ENCODE data around the gene MAEA. TPM values are rescaled to one million over a fixed set of nuclear protein-coding genes. Genes with fewer than 3 reads are reported as not detected.
"Not testable (repeated sequence)": the region's sequence is repeated elsewhere in the genome, so short reads cannot be mapped to it uniquely, and the experiment has no call there.

MAEA gene
- polyA plus RNA-seq, 4 donors: 60.1 to 79.2 (median 65.7) TPM

DNA sequence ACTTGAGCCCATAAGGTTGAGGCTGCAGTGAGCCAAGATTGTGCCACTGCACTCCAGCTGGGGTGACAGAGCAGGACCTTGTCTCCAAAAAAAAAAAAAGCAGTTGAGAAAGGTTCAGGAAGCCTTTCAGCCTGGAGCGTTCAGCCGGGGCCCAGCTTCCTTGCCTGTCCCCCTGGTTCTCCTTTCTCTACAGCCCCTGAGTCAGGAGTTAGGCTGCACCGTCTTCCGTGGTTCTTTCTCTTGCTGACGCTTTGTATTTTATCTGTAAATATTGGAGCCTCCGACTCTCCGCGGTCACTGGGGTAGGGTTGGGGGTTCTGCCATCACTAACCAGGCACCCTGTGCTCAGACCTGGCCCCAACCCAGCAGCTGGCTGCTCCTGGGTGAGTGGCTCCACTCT, 43.6 kb downstream of the MAEA start:
- DNase-seq (ENCODE audit: low read depth in 4 of 4, low spot score in 3 of 4): no peak

DNA sequence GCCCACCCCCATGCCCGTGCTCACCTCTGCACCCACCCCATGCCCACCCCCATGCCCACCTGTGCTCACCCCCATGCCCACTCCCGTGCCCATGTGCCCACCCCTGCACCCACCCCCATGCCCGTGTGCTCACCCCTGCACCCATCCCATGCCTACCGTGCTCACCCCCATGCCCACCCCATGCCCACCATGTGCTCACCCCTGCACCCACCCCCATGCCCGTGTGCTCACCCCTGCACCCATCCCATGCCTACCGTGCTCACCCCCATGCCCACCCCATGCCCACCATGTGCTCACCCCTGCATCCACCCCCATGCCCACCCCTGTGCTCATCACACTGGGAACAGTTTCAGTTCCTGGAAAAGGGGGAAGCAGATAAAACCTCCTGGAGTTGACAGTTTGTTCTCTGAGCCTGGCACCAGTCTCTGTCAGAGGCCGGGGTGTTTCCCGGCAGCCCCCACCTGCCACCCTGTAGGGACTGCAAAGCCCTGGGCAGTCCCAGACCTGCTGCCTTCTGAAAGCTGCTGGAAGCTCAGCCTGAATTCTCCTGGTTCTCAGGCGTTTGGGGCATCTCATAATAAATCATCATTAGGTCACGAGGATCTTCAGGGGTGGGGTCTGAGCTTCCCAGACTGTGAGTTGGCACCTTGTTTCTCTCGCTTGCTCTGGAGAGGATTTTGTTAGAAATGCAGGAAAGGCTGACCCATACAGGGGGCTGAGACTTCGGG, 44.3 kb downstream of the MAEA start:
- not testable (repeated sequence) for DNase-seq (ENCODE audit: low read depth in 4 of 4, low spot score in 3 of 4)

DNA sequence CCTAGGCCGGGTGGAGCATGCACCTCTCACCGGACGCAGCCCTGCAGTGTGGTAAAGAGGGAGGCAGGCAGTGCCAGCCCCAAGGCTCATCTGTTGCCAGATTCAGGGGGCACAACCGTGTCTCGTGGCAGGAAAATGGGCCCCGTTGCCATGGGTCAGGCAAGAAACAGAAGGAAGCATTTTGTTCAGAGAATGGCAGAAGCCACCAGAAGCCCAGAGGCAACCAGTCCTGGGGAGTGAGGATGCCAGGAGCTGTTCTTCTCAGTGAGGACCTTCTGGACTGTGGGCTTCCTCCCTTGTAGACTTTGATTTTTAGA, 44.8 kb downstream of the MAEA start:
- no peak for DNase-seq (ENCODE audit: low read depth in 4 of 4, low spot score in 3 of 4)

DNA sequence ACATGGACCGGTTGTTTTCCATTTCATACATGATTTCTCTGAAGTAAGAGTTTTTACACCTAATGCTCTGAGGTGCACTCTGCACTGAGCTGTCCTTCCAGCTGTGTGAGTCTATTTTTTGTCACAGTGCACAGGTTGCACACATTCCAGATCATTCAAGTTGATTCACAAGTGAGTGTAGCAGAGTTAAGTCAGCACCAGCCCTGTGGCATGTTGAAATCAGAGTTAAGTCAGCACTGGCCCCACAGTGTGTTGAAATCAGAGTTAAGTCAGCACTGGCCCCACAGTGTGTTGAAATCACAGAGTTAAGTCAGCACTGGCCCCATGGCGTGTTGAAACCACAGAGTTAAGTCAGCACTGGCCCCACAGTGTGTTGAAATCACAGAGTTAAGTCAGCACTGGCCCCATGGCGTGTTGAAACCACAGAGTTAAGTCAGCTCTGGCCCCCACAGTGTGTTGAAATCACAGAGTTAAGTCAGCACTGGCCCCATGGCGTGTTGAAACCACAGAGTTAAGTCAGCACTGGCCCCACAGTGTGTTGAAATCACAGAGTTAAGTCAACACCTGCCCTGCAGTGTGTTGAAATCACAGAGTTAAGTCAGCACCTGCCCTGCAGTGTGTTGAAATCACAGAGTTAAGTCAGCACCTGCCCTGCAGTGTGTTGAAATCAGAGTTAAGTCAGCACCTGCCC, 45.6 kb downstream of the MAEA start:
- not testable (repeated sequence) for DNase-seq (ENCODE audit: low read depth in 4 of 4, low spot score in 3 of 4)

DNA sequence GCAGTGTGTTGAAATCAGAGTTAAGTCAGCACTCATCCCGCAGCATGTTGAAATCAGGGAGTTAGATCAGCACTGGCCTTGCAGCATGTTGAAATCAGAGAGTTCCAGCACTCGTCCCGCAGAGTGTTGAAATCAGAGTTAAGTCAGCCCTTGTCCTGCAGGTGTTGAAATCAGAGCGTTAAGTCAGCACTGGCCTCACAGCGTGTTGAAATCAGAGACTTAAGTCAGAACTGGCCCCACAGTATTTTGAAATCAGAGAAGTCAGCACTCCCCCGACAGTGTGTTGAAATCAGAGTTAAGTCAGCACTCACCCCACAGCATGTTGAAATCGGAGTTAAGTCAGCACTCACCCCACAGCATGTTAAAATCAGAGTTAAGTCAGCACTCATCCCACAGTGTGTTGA, 46.4 kb downstream of the MAEA start:
- DNase-seq (ENCODE audit: low read depth in 4 of 4, low spot score in 3 of 4): no peak

DNA sequence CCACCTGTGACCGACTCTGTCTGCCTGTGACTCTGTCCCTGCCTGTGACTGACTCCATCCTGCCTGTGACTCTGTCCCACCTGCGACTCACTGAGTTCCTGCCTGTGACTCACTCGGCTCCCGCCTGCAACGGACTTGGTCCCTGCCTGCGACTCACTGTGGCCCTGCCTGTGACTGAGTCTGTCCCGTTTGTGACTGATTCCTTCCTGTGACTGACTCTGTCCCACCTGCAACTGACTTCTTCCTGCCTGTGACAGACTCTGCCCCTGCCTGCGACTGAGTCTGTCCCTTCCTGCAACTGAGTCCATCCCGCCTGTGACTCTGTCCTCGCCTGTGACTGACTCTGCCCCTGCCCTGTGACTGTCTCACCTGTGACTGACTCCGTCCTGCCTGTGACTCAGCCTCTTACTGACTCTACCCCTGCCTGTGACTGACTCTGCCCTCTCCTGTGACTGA, 47.7 kb downstream of the MAEA start:
- no peak for DNase-seq (ENCODE audit: low read depth in 4 of 4, low spot score in 3 of 4)

DNA sequence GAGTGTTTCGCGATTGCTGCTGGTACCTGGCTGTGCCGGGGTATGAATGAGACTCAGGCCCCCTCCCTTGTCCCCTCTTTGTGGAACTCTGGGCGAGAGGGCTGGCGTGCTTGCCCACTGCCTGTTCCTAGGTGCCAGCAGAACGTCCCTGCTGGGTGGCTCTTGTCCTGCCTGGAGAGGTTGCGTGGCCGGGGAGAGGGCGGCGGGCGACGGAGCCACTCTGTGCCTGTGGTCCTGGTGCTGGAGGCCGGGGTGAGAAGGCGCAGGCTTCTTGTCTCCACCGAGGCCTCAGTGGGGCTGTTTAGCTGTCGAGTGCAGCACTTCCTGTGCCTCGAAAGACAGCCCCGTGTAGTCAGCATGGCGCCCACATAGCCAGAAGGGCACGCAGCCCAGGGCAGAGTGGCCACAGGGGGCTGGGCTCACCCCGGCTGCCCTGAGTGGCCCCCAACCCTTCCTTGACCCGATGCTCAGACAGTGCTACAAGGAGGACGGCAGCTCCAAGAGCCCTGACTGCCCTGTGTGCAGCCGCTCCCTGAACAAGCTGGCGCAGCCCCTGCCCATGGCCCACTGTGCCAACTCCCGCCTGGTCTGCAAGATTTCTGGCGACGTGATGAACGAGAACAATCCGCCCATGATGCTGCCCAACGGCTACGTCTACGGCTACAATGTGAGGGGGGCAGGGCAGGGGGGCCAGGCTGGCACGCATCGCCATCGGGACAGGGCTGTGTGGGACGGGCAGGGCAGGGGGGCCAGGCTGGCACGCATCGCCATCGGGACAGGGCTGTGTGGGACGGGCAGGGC, 48.5 kb downstream of the MAEA start:
- no peak for DNase-seq (ENCODE audit: low read depth in 4 of 4, low spot score in 3 of 4)

DNA sequence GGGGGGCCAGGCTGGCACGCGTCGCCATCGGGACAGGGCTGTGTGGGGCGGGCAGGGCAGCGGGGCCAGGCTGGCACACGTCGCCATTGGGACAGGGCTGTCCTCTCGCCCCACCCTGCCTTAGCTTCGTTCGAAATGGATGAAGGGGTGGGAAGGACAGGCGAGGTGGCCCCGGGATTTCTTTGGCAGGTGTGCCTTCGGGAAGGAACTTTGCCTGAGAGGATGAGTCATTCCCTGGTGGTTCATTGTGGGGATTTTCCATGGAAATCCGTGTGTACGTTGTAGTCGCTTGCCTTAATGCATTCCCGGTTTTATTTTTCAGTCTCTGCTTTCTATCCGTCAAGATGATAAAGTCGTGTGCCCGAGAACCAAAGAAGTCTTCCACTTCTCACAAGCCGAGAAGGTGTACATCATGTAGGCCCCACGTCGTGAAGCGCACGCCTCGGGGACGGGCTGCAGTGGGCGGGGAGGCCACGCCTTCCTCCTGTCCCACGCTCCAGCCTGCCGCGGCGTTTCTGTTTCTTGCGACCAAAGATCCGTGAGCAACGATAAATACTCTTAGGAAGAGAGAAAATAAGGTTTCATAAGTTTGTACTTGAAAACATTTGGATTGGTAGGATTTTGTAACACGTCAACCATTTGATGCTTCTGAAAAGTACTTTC, 49.2 kb downstream of the MAEA start:
- DNase-seq (ENCODE audit: low read depth in 4 of 4, low spot score in 3 of 4): no peak

DNA sequence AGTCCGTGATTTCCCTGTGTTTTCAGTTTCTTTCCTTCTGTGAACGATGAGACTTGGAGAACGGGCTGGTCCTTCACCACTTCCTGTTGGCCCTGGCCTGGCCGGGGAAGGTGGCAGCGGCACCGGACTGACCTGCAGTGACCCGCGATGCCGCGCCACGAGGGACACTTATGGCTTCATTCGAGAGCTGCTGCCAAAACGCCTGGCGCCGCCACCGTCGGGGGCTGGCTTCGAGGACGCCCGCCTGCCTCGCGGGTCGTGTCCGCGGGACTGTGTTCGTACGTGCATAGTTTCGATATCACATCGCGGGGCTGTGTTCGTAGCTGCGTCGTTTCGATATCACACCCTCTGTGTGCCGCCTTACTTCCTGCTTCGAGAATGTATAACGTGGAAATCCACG, 49.8 kb downstream of the MAEA start:
- DNase-seq (ENCODE audit: low read depth in 4 of 4, low spot score in 3 of 4): no peak

DNA sequence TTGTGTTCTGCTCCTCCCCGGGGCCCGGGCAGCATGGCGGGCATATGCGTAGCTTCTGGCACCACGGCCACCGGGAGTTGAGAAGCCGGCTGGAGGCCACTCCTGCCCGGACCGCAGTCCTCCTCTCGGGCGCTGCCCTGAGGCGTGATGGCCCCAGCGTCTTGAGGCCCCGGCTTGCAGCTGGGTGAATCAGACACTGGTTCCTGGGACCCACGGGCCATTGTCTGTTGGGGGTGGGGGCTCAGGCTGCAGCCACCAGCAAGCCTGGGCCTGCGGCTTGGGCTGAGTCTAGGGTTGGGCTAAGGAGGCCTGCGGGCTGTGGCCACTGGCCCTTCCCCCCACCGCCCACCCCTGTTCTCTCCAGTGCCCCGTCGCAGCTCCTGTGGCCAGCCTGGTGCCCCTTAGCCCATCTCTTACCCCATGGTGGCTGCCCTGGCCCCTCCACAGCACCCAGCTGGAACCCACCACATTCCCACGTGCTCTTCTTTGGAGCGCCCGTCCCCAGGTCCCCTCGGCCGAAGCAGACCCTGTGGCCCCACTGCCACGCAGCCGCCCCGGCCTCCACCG, 50.6 kb downstream of the MAEA start:
- DNase-seq (ENCODE audit: low read depth in 4 of 4, low spot score in 3 of 4): no peak

DNA sequence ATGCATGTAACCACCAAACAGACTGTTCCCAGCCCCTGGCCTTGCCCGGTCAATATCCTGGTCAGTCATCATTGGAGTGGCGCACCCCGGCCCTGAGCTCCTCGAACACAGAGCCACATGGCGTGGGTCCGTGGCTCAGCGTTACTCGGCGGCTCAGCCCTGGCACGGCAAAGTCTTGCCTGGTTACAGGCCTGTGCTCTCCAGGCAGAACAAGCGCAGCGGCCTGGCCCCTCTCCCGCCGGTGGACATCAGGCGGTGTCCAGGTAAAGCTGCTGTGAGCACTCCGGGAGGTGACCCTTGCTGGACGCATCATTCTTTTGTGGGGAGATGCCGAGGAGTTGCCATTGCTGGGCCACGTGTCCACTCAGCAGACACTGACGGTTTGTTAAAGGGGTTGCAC, 51.2 kb downstream of the MAEA start:
- no peak for DNase-seq (ENCODE audit: low read depth in 4 of 4, low spot score in 3 of 4)

DNA sequence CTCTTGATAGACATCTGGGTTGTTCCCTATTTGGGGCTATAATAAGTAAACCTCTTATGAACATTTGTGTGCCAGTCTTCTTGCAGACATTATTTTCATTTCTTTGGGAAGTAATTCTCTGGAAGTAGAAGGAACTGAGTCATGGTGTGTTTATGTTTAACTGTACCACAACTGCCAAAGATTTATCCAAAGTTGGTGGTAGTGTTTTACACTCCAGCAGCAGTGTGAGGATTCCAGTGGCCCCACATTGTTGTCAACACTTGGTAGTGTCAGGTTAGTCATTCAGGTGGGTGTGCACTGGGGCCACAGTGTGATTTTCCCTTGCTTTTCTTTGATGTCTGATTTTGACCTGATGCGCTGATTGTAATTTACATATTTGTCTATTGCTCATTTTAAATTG, 52.3 kb downstream of the MAEA start:
- no peak for DNase-seq (ENCODE audit: low read depth in 4 of 4, low spot score in 3 of 4)

DNA sequence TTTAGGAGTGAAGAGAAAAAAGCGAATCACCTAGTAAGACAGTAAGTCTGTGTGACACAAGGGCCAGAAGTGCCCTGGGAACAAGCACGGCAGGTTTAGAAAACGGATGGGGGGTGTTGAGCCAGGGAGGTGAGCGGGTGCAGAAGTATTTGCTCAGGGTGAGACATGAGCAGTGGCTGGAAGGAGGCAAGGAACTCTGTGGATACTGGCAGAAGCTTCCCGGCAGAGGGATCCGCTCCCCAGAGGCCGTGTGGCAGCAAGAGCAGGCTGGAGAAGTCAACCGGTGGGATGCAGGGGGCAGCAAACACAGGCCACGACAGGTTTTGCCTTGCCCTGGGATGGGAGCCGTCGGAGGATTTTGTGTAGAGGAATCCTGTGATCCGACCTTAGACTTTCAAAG, 55.0 kb downstream of the MAEA start:
- no peak for DNase-seq (ENCODE audit: low read depth in 4 of 4, low spot score in 3 of 4)

DNA sequence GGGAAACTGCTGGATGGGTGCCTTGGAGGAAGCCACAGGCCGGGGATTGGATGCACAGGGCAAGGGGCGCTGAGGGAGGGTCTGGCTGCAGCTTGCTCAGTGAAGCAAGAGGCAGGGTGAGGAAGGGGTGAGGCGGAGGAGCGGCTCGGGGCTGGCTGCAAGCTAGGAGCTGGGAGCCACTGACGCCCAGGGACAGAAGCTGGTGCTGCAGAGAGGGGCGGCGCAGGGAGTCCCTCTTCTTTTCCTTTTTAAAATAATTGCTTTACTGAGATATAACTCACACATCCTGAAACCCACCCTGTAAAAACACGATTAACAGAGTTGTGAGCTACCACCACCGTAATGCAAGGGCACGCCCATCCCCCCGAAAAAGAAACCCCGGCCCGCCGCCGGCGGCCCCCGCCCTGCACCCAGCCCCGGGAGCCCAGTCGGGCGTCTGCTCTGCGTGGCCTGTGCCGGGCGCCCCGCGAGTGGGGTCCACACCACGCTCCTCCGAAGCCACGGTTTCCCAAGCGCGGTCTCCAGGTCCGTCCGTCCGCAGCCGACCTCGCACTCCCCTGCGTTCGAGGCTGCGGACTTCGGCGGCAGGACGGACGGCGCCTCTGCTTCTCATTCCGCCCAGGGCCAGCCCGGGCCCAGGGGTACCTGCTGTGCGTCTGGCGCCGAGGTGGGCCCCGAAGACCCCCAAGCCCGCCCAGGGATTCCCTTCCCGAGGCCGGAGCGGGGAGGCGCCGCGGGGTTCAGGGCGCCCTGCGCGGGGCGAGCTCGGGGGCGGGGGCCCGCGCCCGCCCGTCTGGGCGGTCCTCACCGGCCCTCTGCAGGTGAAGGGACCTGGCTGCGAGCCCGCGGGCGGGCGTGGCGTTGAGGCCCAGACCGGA, 56.5 kb downstream of the MAEA start:
- peak in 3 of 4 donors; percentile 52 to 71 (median 55) for DNase-seq (ENCODE audit: low read depth in 4 of 4, low spot score in 3 of 4)

DNA sequence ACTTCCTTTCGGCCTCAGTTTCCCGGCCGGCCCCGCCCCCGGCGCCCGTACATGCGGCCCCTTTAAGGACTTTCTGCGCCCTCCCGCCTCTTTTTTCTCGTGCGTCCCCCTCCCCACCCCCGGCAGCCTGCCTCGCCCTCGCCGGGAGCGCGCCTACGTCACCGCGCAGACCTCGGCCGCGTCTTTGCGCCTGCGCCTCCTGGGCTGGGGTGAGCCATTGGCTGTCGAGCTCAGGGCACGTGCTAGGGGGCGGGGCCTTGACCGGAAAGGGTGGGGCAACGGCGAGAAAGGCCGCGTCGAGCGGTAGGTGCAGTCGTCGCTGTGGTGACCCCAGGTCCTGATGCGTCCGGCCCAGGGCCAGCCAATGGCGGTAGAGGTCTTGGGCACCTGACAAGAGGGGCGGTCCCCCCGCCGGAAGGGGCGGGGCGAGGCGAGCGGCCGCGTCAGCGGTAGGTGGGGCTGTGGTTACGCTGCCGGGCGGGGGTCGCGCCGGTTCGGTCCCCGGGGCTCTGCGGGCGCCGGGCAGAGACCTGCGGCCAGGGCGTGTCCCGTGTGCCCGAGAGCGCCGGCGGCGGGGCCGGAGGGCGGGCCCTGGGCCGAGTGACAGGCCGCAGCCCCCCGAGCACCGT, 57.2 kb downstream of the MAEA start, which contains the start of gene UVSSA:
Gene UVSSA, plus strand, starts transcription at position 428 of the 629 bp plus-strand sequence. CDS start 884 bp downstream, outside the sequence.
- DNase-seq (ENCODE audit: low read depth in 4 of 4, low spot score in 3 of 4): peak; percentile 99 to 100 (median 99)

DNA sequence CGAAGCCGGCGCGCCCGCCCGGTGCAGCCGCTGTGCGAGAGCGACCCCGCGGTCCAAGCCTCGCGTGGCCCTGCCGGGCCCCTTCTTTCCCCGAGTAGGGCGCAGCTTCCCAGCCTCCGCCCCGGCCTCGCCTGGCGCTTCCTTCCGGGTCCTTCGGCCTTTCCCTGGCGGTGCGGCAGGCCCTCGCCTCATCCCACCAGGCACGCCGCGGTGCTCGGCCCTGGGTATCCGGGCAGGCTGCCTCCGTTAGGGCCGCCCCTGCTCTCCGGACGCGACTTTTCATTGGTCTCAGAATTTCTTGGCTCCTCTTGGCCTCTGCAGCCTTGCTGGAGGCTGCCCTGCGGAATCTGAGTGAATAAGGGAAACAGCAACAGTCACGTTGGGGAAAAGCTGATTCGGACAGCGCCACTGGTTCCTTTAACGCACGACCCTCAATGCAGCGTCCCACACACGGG, 57.7 kb downstream of the MAEA start:
- DNase-seq (ENCODE audit: low read depth in 4 of 4, low spot score in 3 of 4): peak; percentile 22 to 63 (median 60)

DNA sequence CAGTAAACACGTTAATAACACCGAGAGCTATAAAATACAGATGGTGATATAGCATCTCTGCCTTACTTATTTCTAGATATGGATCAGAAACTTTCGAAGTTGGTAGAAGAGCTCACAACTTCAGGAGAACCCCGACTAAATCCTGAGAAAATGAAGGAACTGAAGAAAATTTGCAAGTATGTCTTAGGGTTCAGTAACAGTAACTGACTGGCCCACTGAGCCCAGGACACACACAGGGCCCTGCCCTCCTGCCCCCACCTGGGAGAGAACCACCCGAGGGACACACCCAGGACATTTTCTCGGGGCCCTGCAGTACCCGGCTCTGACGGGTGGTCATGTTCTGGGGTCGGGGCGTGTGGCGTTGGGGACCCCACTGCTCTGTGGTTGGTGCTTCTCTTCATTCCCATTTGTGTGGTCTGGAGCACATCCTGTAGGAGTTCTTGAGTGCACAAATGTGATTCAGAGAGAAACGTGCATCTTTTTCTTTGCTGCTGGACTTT, 58.4 kb downstream of the MAEA start:
- no peak for DNase-seq (ENCODE audit: low read depth in 4 of 4, low spot score in 3 of 4)

DNA sequence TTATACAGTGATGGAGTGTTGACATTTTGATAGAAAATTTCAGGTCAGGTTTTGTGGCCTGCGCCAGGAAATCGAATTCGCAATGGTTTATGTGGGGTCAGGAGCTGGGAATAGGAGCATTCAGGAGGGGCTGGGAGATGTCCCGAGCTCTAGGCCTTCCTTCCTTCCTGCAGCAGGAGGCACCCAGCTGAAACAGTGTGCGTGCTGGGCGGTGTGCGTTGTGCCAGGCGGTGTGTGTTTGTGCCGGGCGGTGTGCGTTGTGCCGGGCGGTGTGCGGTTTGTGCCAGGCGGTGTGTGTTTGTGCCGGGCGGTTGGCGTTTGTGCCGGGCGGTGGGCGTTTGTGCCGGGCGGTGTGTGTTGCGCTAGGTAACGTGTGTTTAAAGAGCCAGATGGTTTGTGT, 59.1 kb downstream of the MAEA start:
- no peak for DNase-seq (ENCODE audit: low read depth in 4 of 4, low spot score in 3 of 4)
